Measurements from ENCODE around the gene ZNF841. TPM values are rescaled to one million over a fixed set of nuclear protein-coding genes. Genes with fewer than 3 reads are reported as not detected.

ZNF841 gene
- total and polyA plus RNA-seq, 2 of the 13 experiments (the other 11 are each of a cell fraction or from before 2014, with no cell fraction given), result 6.2 to 14.2 TPM

DNA sequence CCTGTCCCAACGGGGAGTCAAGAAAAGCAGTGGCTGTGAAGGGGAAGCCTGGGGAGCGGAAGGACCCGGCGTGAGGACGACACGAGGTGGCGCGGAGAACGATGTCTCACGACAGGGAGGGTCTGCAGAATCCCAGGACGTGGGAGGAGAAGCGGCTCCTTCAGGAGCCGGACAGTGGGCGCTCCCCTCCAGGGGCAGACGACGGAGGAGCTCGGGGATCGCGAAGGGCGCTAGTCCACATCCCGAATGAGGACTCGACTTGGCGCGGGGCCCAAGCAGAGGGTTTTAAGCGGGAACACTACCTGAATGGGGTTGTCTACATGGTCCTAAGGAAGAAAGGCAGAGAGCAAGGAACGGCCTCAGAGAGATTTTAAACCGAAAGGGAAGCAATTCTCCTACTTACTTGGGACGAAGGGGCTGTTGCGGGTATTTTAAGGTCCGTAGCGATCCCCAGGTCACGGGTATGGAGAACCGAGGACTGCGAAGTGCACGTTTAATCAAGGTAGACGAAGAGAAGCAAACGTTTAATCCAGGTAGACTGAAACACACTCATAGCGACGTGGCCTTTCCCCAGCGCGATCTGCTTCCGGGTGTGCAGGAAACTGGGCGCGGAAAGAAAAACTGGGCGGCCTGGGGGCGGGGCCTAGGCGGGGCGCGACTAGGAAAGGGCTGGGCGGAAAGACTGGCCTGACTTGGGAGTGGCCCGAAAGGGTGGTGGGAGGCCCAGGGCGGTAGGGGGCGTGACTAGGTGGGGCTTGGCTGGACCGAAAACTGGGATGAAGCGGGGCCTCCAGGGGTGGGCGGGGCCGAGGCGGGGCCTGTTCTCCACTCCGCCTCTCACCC is at the start of gene ZNF841 (continued):
- TF ChIP-seq, protein P1, sequence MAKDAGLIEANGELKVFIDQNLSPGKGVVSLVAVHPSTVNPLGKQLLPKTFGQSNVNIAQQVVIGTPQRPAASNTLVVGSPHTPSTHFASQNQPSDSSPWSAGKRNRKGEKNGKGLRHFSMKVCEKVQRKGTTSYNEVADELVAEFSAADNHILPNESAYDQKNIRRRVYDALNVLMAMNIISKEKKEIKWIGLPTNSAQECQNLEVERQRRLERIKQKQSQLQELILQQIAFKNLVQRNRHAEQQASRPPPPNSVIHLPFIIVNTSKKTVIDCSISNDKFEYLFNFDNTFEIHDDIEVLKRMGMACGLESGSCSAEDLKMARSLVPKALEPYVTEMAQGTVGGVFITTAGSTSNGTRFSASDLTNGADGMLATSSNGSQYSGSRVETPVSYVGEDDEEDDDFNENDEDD (CRISPR knock-in tag; IDR thresholded peaks at IDR 0.05; ENCODE audit: borderline replicate concordance), result 0 out of 2 replicates have a peak, but pooled peaks have one; percentile 34
- TF ChIP-seq, protein P2, sequence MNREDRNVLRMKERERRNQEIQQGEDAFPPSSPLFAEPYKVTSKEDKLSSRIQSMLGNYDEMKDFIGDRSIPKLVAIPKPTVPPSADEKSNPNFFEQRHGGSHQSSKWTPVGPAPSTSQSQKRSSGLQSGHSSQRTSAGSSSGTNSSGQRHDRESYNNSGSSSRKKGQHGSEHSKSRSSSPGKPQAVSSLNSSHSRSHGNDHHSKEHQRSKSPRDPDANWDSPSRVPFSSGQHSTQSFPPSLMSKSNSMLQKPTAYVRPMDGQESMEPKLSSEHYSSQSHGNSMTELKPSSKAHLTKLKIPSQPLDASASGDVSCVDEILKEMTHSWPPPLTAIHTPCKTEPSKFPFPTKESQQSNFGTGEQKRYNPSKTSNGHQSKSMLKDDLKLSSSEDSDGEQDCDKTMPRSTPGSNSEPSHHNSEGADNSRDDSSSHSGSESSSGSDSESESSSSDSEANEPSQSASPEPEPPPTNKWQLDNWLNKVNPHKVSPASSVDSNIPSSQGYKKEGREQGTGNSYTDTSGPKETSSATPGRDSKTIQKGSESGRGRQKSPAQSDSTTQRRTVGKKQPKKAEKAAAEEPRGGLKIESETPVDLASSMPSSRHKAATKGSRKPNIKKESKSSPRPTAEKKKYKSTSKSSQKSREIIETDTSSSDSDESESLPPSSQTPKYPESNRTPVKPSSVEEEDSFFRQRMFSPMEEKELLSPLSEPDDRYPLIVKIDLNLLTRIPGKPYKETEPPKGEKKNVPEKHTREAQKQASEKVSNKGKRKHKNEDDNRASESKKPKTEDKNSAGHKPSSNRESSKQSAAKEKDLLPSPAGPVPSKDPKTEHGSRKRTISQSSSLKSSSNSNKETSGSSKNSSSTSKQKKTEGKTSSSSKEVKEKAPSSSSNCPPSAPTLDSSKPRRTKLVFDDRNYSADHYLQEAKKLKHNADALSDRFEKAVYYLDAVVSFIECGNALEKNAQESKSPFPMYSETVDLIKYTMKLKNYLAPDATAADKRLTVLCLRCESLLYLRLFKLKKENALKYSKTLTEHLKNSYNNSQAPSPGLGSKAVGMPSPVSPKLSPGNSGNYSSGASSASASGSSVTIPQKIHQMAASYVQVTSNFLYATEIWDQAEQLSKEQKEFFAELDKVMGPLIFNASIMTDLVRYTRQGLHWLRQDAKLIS (CRISPR knock-in tag; IDR thresholded peaks at IDR 0.05), result no peak
- TF ChIP-seq, protein P3, sequence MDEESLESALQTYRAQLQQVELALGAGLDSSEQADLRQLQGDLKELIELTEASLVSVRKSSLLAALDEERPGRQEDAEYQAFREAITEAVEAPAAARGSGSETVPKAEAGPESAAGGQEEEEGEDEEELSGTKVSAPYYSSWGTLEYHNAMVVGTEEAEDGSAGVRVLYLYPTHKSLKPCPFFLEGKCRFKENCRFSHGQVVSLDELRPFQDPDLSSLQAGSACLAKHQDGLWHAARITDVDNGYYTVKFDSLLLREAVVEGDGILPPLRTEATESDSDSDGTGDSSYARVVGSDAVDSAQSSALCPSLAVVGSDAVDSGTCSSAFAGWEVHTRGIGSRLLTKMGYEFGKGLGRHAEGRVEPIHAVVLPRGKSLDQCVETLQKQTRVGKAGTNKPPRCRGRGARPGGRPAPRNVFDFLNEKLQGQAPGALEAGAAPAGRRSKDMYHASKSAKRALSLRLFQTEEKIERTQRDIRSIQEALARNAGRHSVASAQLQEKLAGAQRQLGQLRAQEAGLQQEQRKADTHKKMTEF (CRISPR knock-in tag; IDR thresholded peaks at IDR 0.05), result peak; percentile 31; the same call in 1 of the 2 replicates
- TF ChIP-seq CHD2 (IDR thresholded peaks at IDR 0.05; ENCODE audit: low read depth, low read length), result no peak
- TF ChIP-seq BRCA1 (CRISPR knock-in tag; IDR thresholded peaks at IDR 0.05), result no peak
- TF ChIP-seq CENPX (CRISPR knock-in tag; IDR thresholded peaks at IDR 0.05), result no peak
- TF ChIP-seq ZNF333 (CRISPR knock-in tag; IDR thresholded peaks at IDR 0.05; ENCODE audit: borderline replicate concordance), result 0 out of 2 replicates have a peak, but pooled peaks have one; percentile 50
- TF ChIP-seq, protein P4, sequence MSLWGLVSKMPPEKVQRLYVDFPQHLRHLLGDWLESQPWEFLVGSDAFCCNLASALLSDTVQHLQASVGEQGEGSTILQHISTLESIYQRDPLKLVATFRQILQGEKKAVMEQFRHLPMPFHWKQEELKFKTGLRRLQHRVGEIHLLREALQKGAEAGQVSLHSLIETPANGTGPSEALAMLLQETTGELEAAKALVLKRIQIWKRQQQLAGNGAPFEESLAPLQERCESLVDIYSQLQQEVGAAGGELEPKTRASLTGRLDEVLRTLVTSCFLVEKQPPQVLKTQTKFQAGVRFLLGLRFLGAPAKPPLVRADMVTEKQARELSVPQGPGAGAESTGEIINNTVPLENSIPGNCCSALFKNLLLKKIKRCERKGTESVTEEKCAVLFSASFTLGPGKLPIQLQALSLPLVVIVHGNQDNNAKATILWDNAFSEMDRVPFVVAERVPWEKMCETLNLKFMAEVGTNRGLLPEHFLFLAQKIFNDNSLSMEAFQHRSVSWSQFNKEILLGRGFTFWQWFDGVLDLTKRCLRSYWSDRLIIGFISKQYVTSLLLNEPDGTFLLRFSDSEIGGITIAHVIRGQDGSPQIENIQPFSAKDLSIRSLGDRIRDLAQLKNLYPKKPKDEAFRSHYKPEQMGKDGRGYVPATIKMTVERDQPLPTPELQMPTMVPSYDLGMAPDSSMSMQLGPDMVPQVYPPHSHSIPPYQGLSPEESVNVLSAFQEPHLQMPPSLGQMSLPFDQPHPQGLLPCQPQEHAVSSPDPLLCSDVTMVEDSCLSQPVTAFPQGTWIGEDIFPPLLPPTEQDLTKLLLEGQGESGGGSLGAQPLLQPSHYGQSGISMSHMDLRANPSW (CRISPR knock-in tag; IDR thresholded peaks at IDR 0.05; ENCODE audit: borderline replicate concordance), result no peak
- no peak for TF ChIP-seq NRL (CRISPR knock-in tag; IDR thresholded peaks at IDR 0.05; ENCODE audit: borderline replicate concordance)
- no peak for TF ChIP-seq RARG (CRISPR knock-in tag; IDR thresholded peaks at IDR 0.05; ENCODE audit: low read depth)
- no peak for TF ChIP-seq LCORL (IDR thresholded peaks at IDR 0.05)
- TF ChIP-seq LCORL (CRISPR knock-in tag; IDR thresholded peaks at IDR 0.05), result no peak
- TF ChIP-seq ZNF777 (CRISPR knock-in tag; IDR thresholded peaks at IDR 0.05), result 0 out of 2 replicates have a peak, but pooled peaks have one; percentile 31
- TF ChIP-seq IRF9 (CRISPR knock-in tag; IDR thresholded peaks at IDR 0.05; ENCODE audit: borderline replicate concordance), result 0 out of 2 replicates have a peak, but pooled peaks have one; percentile 42

All from HepG2 (cell line).